ENCODE measurements around the gene SMARCA5.

The SMARCA5 gene

GRCh38 chr4:143538979-143539669 is 25.6 kb downstream of the SMARCA5 start:
- DNase-seq (ENCODE audit: low read depth in 2 of 2): no peak

GRCh38 chr4:143539670-143540023 is 26.1 kb downstream of the SMARCA5 start:
- no peak for DNase-seq (ENCODE audit: low read depth in 2 of 2)

- DNase-seq (ENCODE audit: low read depth in 2 of 2): no peak
Observed at GRCh38 chr4:143549928-143550327, 36.4 kb downstream of the SMARCA5 start.

GRCh38 chr4:143554728-143555597 is 41.5 kb downstream of the SMARCA5 start:
- DNase-seq (ENCODE audit: low read depth in 2 of 2): no peak

GRCh38 chr4:143555676-143556075 is 42.2 kb downstream of the SMARCA5 start:
- DNase-seq (ENCODE audit: low read depth in 2 of 2): no peak

GRCh38 chr4:143558286-143558685 is 44.8 kb downstream of the SMARCA5 start:
- DNase-seq (ENCODE audit: low read depth in 2 of 2): no peak

GRCh38 chr4:143558823-143559756 is 45.6 kb downstream of the SMARCA5 start:
- DNase-seq (ENCODE audit: low read depth in 2 of 2): peak; percentile 12 to 22

GRCh38 chr4:143559757-143560147 is 46.2 kb downstream of the SMARCA5 start:
- no peak for DNase-seq (ENCODE audit: low read depth in 2 of 2)

GRCh38 chr4:143564472-143564871 is 51.0 kb downstream of the SMARCA5 start:
- no peak for DNase-seq (ENCODE audit: low read depth in 2 of 2)

- DNase-seq (ENCODE audit: low read depth in 2 of 2): no peak
Observed at GRCh38 chr4:143575331-143575730, 61.8 kb downstream of the SMARCA5 start.

- no peak for DNase-seq (ENCODE audit: low read depth in 2 of 2)
Observed at GRCh38 chr4:143581331-143581946, 67.9 kb downstream of the SMARCA5 start.

- DNase-seq (ENCODE audit: low read depth in 2 of 2): no peak
Observed at GRCh38 chr4:143585548-143585947, 72.0 kb downstream of the SMARCA5 start.

- peak; percentile 4 for DNase-seq (ENCODE audit: low read depth in 2 of 2)
Observed at GRCh38 chr4:143586080-143586479, 72.6 kb downstream of the SMARCA5 start.

- DNase-seq (ENCODE audit: low read depth in 2 of 2): no peak
Observed at GRCh38 chr4:143587703-143588102, 74.2 kb downstream of the SMARCA5 start.

GRCh38 chr4:143597276-143597675 is 83.8 kb downstream of the SMARCA5 start:
- no peak for DNase-seq (ENCODE audit: low read depth in 2 of 2)

- DNase-seq (ENCODE audit: low read depth in 2 of 2): no peak
Observed at GRCh38 chr4:143598816-143599215, 85.3 kb downstream of the SMARCA5 start.

GRCh38 chr4:143599827-143600226 is 86.3 kb downstream of the SMARCA5 start:
- no peak for DNase-seq (ENCODE audit: low read depth in 2 of 2)

GRCh38 chr4:143606480-143606879 is 93.0 kb downstream of the SMARCA5 start:
- no peak for DNase-seq (ENCODE audit: low read depth in 2 of 2)
